ENCODE measurements around the gene GRM6. TPM values are rescaled to one million over a fixed set of nuclear protein-coding genes. Genes with fewer than 3 reads are reported as not detected.
A peak's percentile ranks its signal among the peaks of the same experiment; 100 is the strongest.

Gene GRM6
- not detected for total RNA-seq
- polyA plus RNA-seq, result not detected
- long read RNA-seq, donor 1, result 0 reads
- long read RNA-seq, donor 2, result 0 reads
- long read RNA-seq, donor 3, result 0 reads
- long read RNA-seq, donor 4, result 0 reads
- long read RNA-seq, donor 5, result 0 reads
- long read RNA-seq, donor 6, result 0 reads
- long read RNA-seq, donor 7, result 0 reads
- long read RNA-seq, donor 8, result 0 reads
- long read RNA-seq, donor 9, result 0 reads
- long read RNA-seq, donor 10, result 0 reads

GRCh38 chr5:178994580-178995340 is at the start of gene GRM6:
TSS of gene GRM6 (minus strand) at chr5:178995320. CDS start at chr5:178994944, 376 bp downstream.
- Histone ChIP-seq H3K27ac (no peak within 1 kb of the TSS), H3K4me3 (no peak within 1 kb of the TSS), H3K9me3 (peaks cover 0 to 58% (median 44%) of the 10 kb centered on the region in 4 donors), H3K4me1 (peaks cover 0 to 6% (median 2%) of the 10 kb centered on the region in 4 donors), H3K27me3 (peaks cover 0 to 58% (median 26%) of the 10 kb centered on the region in 3 donors), H3K36me3 (no peaks in the 10 kb centered on the region)
- intact Hi-C loops (cut with DNase I; ENCODE audit: low total_unique reads), result no loop called here
- DNase-seq, result peak in 1 of 2 donors; percentile 25
- TF ChIP-seq POLR2A (IDR thresholded peaks at IDR 0.05) (no peak), CTCF (IDR thresholded peaks at IDR 0.05) (no peak), POLR2AphosphoS5 (IDR thresholded peaks at IDR 0.05) (no peak), EP300 (IDR thresholded peaks at IDR 0.05) (no peak)
- WGBS, 5 donors, result 3 to 12% (median 4%) methylated on average over 18 to 97 of the region's 97 CpGs

GRCh38 chr5:179044765-179045164 is 49.6 kb upstream of the GRM6 start:
- intact Hi-C loops (cut with DNase I; ENCODE audit: low total_unique reads), result no loop called here
- no peaks in the 10 kb centered on the region for H3K36me3 ChIP-seq

GRCh38 chr5:179033004-179033580 is 38.0 kb upstream of the GRM6 start:
- 96 to 99% (median 98%) methylated on average over 7 of the region's 7 CpGs for WGBS, 5 donors
- H3K27me3 ChIP-seq, result no peaks in the 10 kb centered on the region
- intact Hi-C loops (cut with DNase I; ENCODE audit: low total_unique reads), result no loop called here

More at GRCh38 chr5:179044765-179045164, 49.6 kb upstream of the GRM6 start:
- Histone ChIP-seq H3K9me3 (peaks cover 6 to 95% (median 58%) of the 10 kb centered on the region in 4 donors), H3K27me3 (no peaks in the 10 kb centered on the region), H3K4me1 (no peaks in the 10 kb centered on the region), H3K4me3 (no peak overlapping the region), H3K27ac (no peak overlapping the region)
- TF ChIP-seq POLR2AphosphoS5 (IDR thresholded peaks at IDR 0.05), result no peak
- no peak for TF ChIP-seq EP300 (IDR thresholded peaks at IDR 0.05)
- TF ChIP-seq CTCF (IDR thresholded peaks at IDR 0.05), result no peak
- no peak for TF ChIP-seq POLR2A (IDR thresholded peaks at IDR 0.05)
- DNase-seq, result no peak
- 63 to 76% (median 70%) methylated on average over 2 of the region's 2 CpGs for WGBS, 5 donors

More at GRCh38 chr5:179033004-179033580, 38.0 kb upstream of the GRM6 start:
- no peaks in the 10 kb centered on the region for H3K4me1 ChIP-seq
- H3K36me3 ChIP-seq, result peaks cover 49 to 69% (median 57%) of the 10 kb centered on the region in 4 donors
- peaks cover 68 to 100% (median 99%) of the 10 kb centered on the region in 4 donors for H3K9me3 ChIP-seq
- DNase-seq, result no peak
- H3K27ac ChIP-seq, result no peak overlapping the region
- TF ChIP-seq CTCF (IDR thresholded peaks at IDR 0.05) (no peak), POLR2A (IDR thresholded peaks at IDR 0.05) (no peak)
- H3K4me3 ChIP-seq, result no peak overlapping the region

Data from stomach (tissue), 19 donors.